Upper lobe of left lung (tissue), 6 donors: ENCODE results near the gene ACP3. TPM values are rescaled to one million over a fixed set of nuclear protein-coding genes. Genes with fewer than 3 reads are reported as not detected.

Source experiments
- ATAC-seq, 2 donors: fragments of 200-7000 bp; cut with Tn5 transposase; one replicate each; pipeline ENCODE4 v1.9.1; 2022; ENCODE audit warnings: mild to moderate bottlenecking in 2 of 2, moderate library complexity in 2 of 2; ENCODE audit not compliant: low FRiP score in 2 of 2
- DNase-seq, 2 donors: peaks; one replicate each; pipeline ENCODE4 v3.0.0-alpha.2; 2019 to 2020
- H3K27ac ChIP-seq, 4 donors: fragments of 200-600 bp; sonication (generic); one replicate each; pipeline ENCODE4 v1.5.1; 2016 to 2019
- H3K27me3 ChIP-seq, 4 donors: fragments of 200-600 bp; sonication (generic); one replicate each; pipeline ENCODE4 v1.5.1; 2017 to 2019
- H3K36me3 ChIP-seq, 4 donors: fragments of 200-600 bp; sonication (generic); one replicate each; pipeline ENCODE4 v1.5.1; 2016 to 2019
- H3K4me1 ChIP-seq, 4 donors: fragments of 200-600 bp; sonication (generic); one replicate each; pipeline ENCODE4 v1.5.1; 2018 to 2019
- H3K4me3 ChIP-seq, 4 donors: fragments of 200-600 bp; sonication (generic); one replicate each; pipeline ENCODE4 v1.5.1; 2017 to 2019; ENCODE audit warnings: mild to moderate bottlenecking in 2 of 4, moderate library complexity in 1 of 4
- H3K9me3 ChIP-seq, 4 donors: fragments of 200-600 bp; sonication (generic); one replicate each; pipeline ENCODE4 v1.5.1; 2018 to 2019
- CTCF ChIP-seq, 6 experiments: fragments of 450-650 bp in 4 of 6; fragments of 200-600 bp in 2 of 6; sonication (generic) in 2 of 6; IDR thresholded peaks; one replicate each; pipeline ENCODE4 v1.5.1; 2016 to 2019; ENCODE audit warnings: antibody characterized with exemption in 6 of 6
- EP300 ChIP-seq, 4 donors: sonication (generic); formaldehyde crosslinking; IDR thresholded peaks; one replicate each; pipeline ENCODE4 v1.5.1; 2017; ENCODE audit warnings: antibody characterized with exemption in 4 of 4, control low read depth in 2 of 4
- POLR2A ChIP-seq, 4 donors: fragments of 450-650 bp; IDR thresholded peaks; one replicate each; pipeline ENCODE4 v1.5.1; 2016 to 2017; ENCODE audit warnings: antibody characterized with exemption in 4 of 4, mild to moderate bottlenecking in 2 of 4
- POLR2AphosphoS5 ChIP-seq, 2 donors: sonication (generic); formaldehyde crosslinking; IDR thresholded peaks; one replicate each; pipeline ENCODE4 v1.5.1; 2017; ENCODE audit warnings: antibody characterized with exemption in 2 of 2
- WGBS, 2 donors: methylation state at CpG; one replicate each; pipeline ENCODE4 v1.1.5; 2017 to 2018; 5-methylcytosine and 5-hydroxymethylcytosine counted together
- total RNA-seq, 6 donors: library from RNA; depleted of rRNA in 4 of 6; stranded (reverse); fragments of >200 nt in 4 of 6; gene quantifications; one replicate each; pipeline versions ENCODE4 v1.1.0 to v1.2.1, GENCODE V29; 2016 to 2021
- donor health status: DM: no; HTN: no; CAD: no; lungs with moderate emphysema.
- donor health status: DM: no; HTN: yes; CAD: no; lungs with severe emphysema.

Gene ACP3
- total RNA-seq, 6 donors from 2014 or later, result 8.8 to 21.6 (median 15.4) TPM

GRCh38 chr3:132279030-132279429 lies 38.2 kb upstream of the ACP3 start:
- Histone ChIP-seq H3K4me3 (no peak overlapping the region), H3K27me3 (no peaks in the 10 kb centered on the region), H3K27ac (no peak overlapping the region), H3K4me1 (peaks cover 4 to 8% (median 5%) of the 10 kb centered on the region in 4 donors), H3K9me3 (peaks cover 0 to 3% (median 0%) of the 10 kb centered on the region in 4 donors), H3K36me3 (no peaks in the 10 kb centered on the region)
- DNase-seq, result no peak
- no peak for ATAC-seq
- TF ChIP-seq POLR2AphosphoS5 (IDR thresholded peaks at IDR 0.05) (no peak), POLR2A (IDR thresholded peaks at IDR 0.05) (no peak), CTCF (IDR thresholded peaks at IDR 0.05) (no peak), EP300 (IDR thresholded peaks at IDR 0.05) (no peak)
- 81 to 82% methylated on average over 2 of the region's 2 CpGs for WGBS, 2 donors

GRCh38 chr3:132283440-132283839 lies 33.8 kb upstream of the ACP3 start:
- peak; percentile 89 to 92 for ATAC-seq
- peak overlapping the region; percentile 61 to 76 (median 72) for H3K27ac ChIP-seq
- DNase-seq, result peak in 1 of 2 donors; percentile 48
- no peaks in the 10 kb centered on the region for H3K27me3 ChIP-seq
- 0% methylated on average over 1 of the region's 1 CpG for WGBS, 2 donors
- peaks cover 8 to 9% (median 8%) of the 10 kb centered on the region in 4 donors for H3K4me1 ChIP-seq
- H3K36me3 ChIP-seq, result no peaks in the 10 kb centered on the region
- no peak overlapping the region for H3K4me3 ChIP-seq
- TF ChIP-seq EP300 (IDR thresholded peaks at IDR 0.05) (no peak), POLR2AphosphoS5 (IDR thresholded peaks at IDR 0.05) (peak in 1 of 2 donors; percentile 36), POLR2A (IDR thresholded peaks at IDR 0.05) (peak in 1 of 4 donors; percentile 21), CTCF (IDR thresholded peaks at IDR 0.05) (no peak)
- H3K9me3 ChIP-seq, result no peaks in the 10 kb centered on the region

GRCh38 chr3:132283916-132284405 lies 33.2 kb upstream of the ACP3 start:
- peak in 1 of 2 donors; percentile 35 for ATAC-seq
- no peak for TF ChIP-seq EP300 (IDR thresholded peaks at IDR 0.05)
- no peak for TF ChIP-seq POLR2A (IDR thresholded peaks at IDR 0.05)
- TF ChIP-seq CTCF (IDR thresholded peaks at IDR 0.05), result no peak
- no peak for TF ChIP-seq POLR2AphosphoS5 (IDR thresholded peaks at IDR 0.05)
- Histone ChIP-seq H3K4me1 (peaks cover 8 to 9% (median 8%) of the 10 kb centered on the region in 4 donors), H3K27me3 (no peaks in the 10 kb centered on the region), H3K9me3 (no peaks in the 10 kb centered on the region), H3K36me3 (no peaks in the 10 kb centered on the region), H3K27ac (peak overlapping the region; percentile 61 to 76 (median 72)), H3K4me3 (no peak overlapping the region)
- DNase-seq, result no peak
- 52 to 61% methylated on average over 5 of the region's 5 CpGs for WGBS, 2 donors

- TF ChIP-seq CTCF (IDR thresholded peaks at IDR 0.05) (peak in 1 of 6 experiments; percentile 10), POLR2A (IDR thresholded peaks at IDR 0.05) (no peak)
- 68 to 85% methylated on average over 24 to 32 of the region's 32 CpGs for WGBS, 2 donors
- Histone ChIP-seq H3K27ac (peak overlapping the region in 3 of 4 donors; percentile 57 to 69 (median 61)), H3K27me3 (no peaks in the 10 kb centered on the region), H3K4me1 (peaks cover 8 to 9% (median 8%) of the 10 kb centered on the region in 4 donors), H3K36me3 (no peaks in the 10 kb centered on the region), H3K4me3 (peak overlapping the region in 2 of 4 donors; percentile 10 to 11), H3K9me3 (no peaks in the 10 kb centered on the region)
- peak in 1 of 2 donors; percentile 58 for DNase-seq
- ATAC-seq, result peak in 1 of 2 donors; percentile 65
These were observed 32.2 kb upstream of the ACP3 start for GRCh38 chr3:132284781-132285619.
